MM.1S (cell line): ENCODE data around the gene CYB5R4.

Experiments used
- DNase-seq: peaks from one replicate; pipeline ENCODE4 v3.0.0-alpha.2; 2015
- H2AFZ ChIP-seq: fragments of 300-600 bp; sonication (generic); 2 replicates; pipeline ENCODE4 v1.6.0; 2016; ENCODE audit warnings: antibody characterized with exemption, low read length
- H3F3A ChIP-seq: fragments of 300-600 bp; sonication (generic); 2 replicates; pipeline ENCODE4 v1.6.1; 2016; ENCODE audit warnings: mild to moderate bottlenecking, antibody characterized with exemption, low read length, moderate library complexity, mixed read lengths; ENCODE audit not compliant: insufficient read depth
- H3K27ac ChIP-seq: fragments of 300-600 bp; sonication (generic); 2 replicates; pipeline ENCODE4 v1.5.1; 2016; ENCODE audit warnings: mild to moderate bottlenecking, low read length
- H3K27me3 ChIP-seq: fragments of 300-600 bp; sonication (generic); replicated peaks from 2 replicates; pipeline ENCODE4 v1.6.0; 2016; ENCODE audit warnings: low read length; ENCODE audit not compliant: insufficient read depth
- H3K36me3 ChIP-seq: fragments of 300-600 bp; sonication (generic); replicated peaks from 2 replicates; pipeline ENCODE4 v1.6.1; 2016; ENCODE audit warnings: mild to moderate bottlenecking, low read length, mixed read lengths; ENCODE audit not compliant: insufficient read depth
- H3K4me1 ChIP-seq: fragments of 300-600 bp; sonication (generic); 2 replicates; pipeline ENCODE4 v1.6.1; 2016; ENCODE audit warnings: low read length, mixed read lengths
- H3K4me2 ChIP-seq: fragments of 300-600 bp; sonication (generic); 2 replicates; pipeline ENCODE4 v1.6.0; 2016; ENCODE audit warnings: low read depth, low read length
- H3K4me3 ChIP-seq: fragments of 300-600 bp; sonication (generic); 2 replicates; pipeline ENCODE4 v1.5.1; 2016; ENCODE audit warnings: low read length, mixed read lengths
- H3K79me2 ChIP-seq: fragments of 300-600 bp; sonication (generic); 2 replicates; pipeline ENCODE4 v1.6.1; 2016; ENCODE audit warnings: mixed run types, low read length, mixed read lengths
- H3K9ac ChIP-seq: fragments of 300-600 bp; sonication (generic); 2 replicates; pipeline ENCODE4 v1.6.1; 2016; ENCODE audit warnings: low read length, mixed read lengths
- H3K9me2 ChIP-seq: fragments of 300-600 bp; sonication (generic); replicated peaks from 2 replicates; pipeline ENCODE4 v1.6.1; 2016; ENCODE audit warnings: mild to moderate bottlenecking, low read length, mixed read lengths; ENCODE audit not compliant: insufficient read depth
- H3K9me3 ChIP-seq: fragments of 300-600 bp; sonication (generic); replicated peaks from 2 replicates; pipeline ENCODE4 v1.6.1; 2016; ENCODE audit warnings: mild to moderate bottlenecking, low read length, mixed read lengths; ENCODE audit not compliant: insufficient read depth
- H4K20me1 ChIP-seq: fragments of 300-600 bp; sonication (generic); 2 replicates; pipeline ENCODE4 v1.6.1; 2016; ENCODE audit warnings: mild to moderate bottlenecking, low read length, moderate library complexity, mixed read lengths; ENCODE audit not compliant: insufficient read depth
- EZH2 ChIP-seq: fragments of 300-600 bp; sonication (generic); optimal IDR thresholded peaks from 2 replicates; pipeline ENCODE3; 2017; ENCODE audit warnings: low read depth, mild to moderate bottlenecking, antibody characterized with exemption, low read length, mixed read lengths
- EZH2phosphoT487 ChIP-seq: fragments of 300-600 bp; sonication (generic); IDR thresholded peaks from 2 replicates; pipeline ENCODE4 v1.6.1; 2018; ENCODE audit warnings: antibody characterized with exemption, low read length
- TF ChIP-seq, protein P1 (sequence below): fragments of 300-600 bp; sonication (generic); IDR thresholded peaks from 2 replicates; pipeline ENCODE4 v1.5.1; 2016; ENCODE audit warnings: antibody characterized with exemption, low read length, mixed read lengths

The CYB5R4 gene

DNA sequence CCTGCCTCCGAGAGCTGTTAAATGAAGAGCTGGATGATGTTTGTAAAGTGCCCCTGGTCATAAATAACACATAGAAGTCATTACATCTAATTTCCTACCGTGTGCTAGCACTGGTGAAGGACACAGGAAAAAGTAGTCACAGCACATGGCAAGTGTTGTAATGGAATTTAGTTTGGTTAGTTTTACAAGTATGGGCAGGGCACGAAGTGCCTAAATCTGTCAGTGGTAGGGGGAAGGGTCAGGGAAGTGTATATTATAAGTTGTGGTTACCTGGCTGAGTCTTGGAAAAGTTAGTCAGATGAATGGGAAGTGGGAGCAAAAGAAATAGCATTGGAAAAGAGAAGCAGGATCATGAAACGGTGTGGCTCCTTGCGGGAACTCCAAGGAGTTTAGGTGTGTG lies 4.7 kb upstream of the CYB5R4 start:
- Histone ChIP-seq H3K27me3 (no peaks in the 10 kb centered on the region), H3K9ac (no peak overlapping the region), H3K36me3 (no peaks in the 10 kb centered on the region), H3K4me1 (peaks cover 5% of the 10 kb centered on the region; the same call in 1 of the 2 replicates), H3K9me2 (no peaks in the 10 kb centered on the region), H2AFZ (no peak overlapping the region), H4K20me1 (no peaks in the 10 kb centered on the region), H3K79me2 (peaks cover 4% of the 10 kb centered on the region), H3K4me2 (no peak overlapping the region), H3K9me3 (no peaks in the 10 kb centered on the region), H3K4me3 (no peak overlapping the region), H3F3A (no peaks in the 10 kb centered on the region), H3K27ac (no peak overlapping the region)
- TF ChIP-seq, protein P1, sequence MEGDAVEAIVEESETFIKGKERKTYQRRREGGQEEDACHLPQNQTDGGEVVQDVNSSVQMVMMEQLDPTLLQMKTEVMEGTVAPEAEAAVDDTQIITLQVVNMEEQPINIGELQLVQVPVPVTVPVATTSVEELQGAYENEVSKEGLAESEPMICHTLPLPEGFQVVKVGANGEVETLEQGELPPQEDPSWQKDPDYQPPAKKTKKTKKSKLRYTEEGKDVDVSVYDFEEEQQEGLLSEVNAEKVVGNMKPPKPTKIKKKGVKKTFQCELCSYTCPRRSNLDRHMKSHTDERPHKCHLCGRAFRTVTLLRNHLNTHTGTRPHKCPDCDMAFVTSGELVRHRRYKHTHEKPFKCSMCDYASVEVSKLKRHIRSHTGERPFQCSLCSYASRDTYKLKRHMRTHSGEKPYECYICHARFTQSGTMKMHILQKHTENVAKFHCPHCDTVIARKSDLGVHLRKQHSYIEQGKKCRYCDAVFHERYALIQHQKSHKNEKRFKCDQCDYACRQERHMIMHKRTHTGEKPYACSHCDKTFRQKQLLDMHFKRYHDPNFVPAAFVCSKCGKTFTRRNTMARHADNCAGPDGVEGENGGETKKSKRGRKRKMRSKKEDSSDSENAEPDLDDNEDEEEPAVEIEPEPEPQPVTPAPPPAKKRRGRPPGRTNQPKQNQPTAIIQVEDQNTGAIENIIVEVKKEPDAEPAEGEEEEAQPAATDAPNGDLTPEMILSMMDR, result no peak
- no peak for TF ChIP-seq EZH2
- no peak for TF ChIP-seq EZH2phosphoT487
- no peak for DNase-seq

DNA sequence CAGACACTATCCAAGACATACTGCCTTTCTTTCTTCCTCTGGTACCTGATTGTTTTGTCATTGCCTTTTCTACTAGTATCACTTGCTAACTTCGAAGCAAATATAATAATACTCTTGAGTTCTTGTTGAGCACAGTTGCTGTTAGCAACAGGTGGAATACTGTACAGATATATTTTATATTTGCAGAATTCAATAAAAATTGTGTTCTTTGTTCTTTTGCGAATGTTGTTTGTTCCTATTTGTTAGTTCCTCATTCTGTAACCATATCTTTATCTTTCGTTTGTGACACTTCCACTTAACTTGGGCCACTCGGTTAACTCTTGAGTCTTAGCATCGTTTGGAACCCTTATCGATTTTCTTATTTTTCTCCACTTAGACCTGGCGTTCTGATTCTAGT lies 868 bp downstream of the CYB5R4 start:
- Histone ChIP-seq H3K9ac (peak overlapping the region; percentile 70), H3K9me3 (no peaks in the 10 kb centered on the region), H3K27ac (peak overlapping the region; percentile 87; the same call in 1 of the 2 replicates), H3K4me3 (peak overlapping the region; percentile 98), H3K36me3 (no peaks in the 10 kb centered on the region), H3K27me3 (no peaks in the 10 kb centered on the region), H3F3A (peaks cover 8% of the 10 kb centered on the region; the same call in 1 of the 2 replicates), H3K4me1 (peaks cover 21% of the 10 kb centered on the region), H2AFZ (peak overlapping the region; percentile 84; the same call in 1 of the 2 replicates), H3K79me2 (peaks cover 55% of the 10 kb centered on the region), H3K4me2 (peak overlapping the region; percentile 81), H4K20me1 (no peaks in the 10 kb centered on the region), H3K9me2 (no peaks in the 10 kb centered on the region)
- DNase-seq, result no peak
- TF ChIP-seq, protein P1, result no peak
- TF ChIP-seq EZH2phosphoT487 (no peak), EZH2 (no peak)

DNA sequence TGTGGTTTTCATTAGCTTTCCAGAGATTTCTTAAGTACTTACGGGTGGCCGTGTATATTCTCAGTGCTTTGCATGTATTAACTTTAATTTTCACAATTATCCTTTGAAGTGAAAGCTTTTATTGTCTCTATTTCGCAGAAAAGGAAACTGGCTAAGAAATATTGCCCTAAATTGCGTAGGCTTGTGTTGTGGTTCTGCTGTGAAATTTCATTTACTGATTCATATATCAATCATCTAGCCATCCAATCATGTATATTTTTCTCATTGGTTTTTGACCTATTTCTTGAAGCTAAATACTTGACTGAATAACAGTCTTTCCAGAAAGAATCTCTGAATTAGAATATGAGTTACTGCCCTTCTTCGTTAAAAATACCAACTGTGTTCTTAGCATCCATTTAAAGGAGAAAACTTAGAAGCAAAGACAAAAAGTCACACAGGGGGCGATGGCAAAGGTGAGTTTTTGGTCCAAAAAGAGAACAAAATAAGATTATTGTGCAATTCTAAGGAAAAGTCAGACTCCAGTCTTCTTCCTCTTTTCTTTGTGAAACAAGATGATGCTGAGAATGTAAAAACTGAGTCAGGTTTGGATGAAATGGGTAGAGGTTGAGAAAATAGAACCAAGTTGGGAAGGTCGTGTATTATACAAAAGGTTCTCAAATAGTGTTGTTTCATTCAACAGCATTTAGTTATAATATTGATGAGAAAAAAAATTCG lies 1.4 kb downstream of the CYB5R4 start:
- peak overlapping the region; percentile 98 for H3K4me3 ChIP-seq
- H3K9me3 ChIP-seq, result no peaks in the 10 kb centered on the region
- H3K36me3 ChIP-seq, result no peaks in the 10 kb centered on the region
- H3K27ac ChIP-seq, result peak overlapping the region; percentile 87; the same call in 1 of the 2 replicates
- H3K4me1 ChIP-seq, result peaks cover 21% of the 10 kb centered on the region
- no peak overlapping the region for H2AFZ ChIP-seq
- H3K9ac ChIP-seq, result peak overlapping the region; percentile 70
- no peak for DNase-seq
- H3F3A ChIP-seq, result peaks cover 8% of the 10 kb centered on the region; the same call in 1 of the 2 replicates
- H3K27me3 ChIP-seq, result no peaks in the 10 kb centered on the region
- no peak for TF ChIP-seq EZH2
- TF ChIP-seq EZH2phosphoT487, result no peak
- TF ChIP-seq, protein P1, result no peak
- peaks cover 61% of the 10 kb centered on the region for H3K79me2 ChIP-seq
- no peaks in the 10 kb centered on the region for H4K20me1 ChIP-seq
- H3K9me2 ChIP-seq, result no peaks in the 10 kb centered on the region
- peak overlapping the region; percentile 81 for H3K4me2 ChIP-seq
